ENCODE results near the gene SNED1.

The SNED1 gene

DNA sequence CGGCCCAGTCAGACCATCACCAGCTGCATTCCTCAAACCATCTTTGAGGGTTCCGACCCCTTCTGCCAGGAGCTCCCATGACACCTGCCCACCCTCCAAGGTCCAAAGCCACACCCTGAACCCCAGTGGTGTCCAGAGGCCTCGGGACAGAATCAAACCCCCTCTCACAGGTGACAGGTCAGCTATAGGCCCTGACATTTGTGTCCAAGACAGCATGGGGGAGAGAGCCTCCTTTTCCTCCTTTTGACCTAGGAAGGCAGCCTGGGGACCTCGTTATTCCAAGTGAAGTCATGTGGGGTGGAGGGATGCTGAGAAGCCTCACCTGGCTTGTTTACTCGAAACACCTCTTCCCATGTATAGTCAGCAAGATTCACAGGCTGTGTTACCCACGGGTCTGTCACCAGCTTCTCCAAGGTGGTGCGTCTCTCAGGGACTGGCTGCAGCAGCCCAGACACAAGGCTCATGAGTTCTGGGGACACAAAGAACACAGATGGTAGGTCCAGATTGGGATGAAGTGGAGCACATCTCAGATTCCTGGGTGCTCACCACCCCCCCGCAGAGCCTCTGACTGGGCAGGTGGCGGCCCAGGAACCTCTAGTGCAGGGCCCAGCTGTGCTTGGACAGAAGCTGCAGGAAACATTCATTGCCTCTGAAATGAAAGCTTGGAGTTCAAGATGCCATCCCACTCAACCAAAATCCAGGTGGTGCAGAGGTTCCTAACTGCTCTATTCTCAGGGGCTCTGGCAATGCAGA is 108.8 kb downstream of the SNED1 start:
- no peak for DNase-seq
- in situ Hi-C loops (cut with HindIII; ENCODE audit: low pct_ligation_motif_present, low pct_unique_long_range_greater_than_20kb, low sequenced_read_pairs): no loop called here

DNA sequence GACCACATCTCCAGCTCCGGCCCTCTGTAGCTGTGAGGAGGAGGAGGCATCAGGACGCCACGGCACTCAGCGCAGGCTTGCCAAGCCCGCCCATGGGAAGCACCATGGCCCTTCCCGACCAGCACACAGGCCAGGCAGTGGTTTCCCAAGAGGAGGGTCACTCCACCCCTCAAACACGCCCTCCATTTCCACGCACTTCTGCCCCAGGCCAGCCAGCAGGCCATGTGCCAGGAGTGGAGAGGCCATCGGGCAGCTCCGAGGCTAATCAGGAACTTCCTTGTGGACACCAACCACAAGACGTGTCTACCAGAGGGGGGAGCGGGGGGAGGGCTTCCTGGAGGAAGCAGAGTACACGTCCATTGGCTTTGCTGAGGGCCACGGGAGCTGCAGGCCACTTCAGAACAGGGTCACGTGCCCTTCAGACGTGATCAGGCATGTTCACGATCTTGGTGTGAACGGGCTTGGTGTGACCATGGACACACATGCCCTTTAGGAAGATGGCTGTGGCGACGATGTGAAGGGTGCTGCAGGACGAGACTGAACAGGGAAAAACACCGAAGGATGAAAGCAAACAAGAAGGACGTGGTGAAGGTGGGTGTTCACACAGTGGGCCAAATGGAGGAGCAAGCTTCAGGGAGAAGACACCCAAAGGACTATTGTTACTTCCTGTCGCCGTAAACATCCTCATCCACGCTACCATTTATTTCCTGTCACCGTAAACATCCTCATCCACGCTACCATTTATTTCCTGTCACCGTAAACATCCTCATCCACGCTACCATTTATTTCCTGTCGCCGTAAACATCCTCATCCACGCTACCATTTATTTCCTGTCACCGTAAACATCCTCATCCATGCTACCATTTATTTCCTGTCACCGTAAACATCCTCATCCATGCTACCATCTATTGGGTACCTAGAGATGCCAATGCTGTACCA is 110.1 kb downstream of the SNED1 start:
- in situ Hi-C loops (cut with HindIII; ENCODE audit: low pct_ligation_motif_present, low pct_unique_long_range_greater_than_20kb, low sequenced_read_pairs): no loop called here
- no peak for DNase-seq

DNA sequence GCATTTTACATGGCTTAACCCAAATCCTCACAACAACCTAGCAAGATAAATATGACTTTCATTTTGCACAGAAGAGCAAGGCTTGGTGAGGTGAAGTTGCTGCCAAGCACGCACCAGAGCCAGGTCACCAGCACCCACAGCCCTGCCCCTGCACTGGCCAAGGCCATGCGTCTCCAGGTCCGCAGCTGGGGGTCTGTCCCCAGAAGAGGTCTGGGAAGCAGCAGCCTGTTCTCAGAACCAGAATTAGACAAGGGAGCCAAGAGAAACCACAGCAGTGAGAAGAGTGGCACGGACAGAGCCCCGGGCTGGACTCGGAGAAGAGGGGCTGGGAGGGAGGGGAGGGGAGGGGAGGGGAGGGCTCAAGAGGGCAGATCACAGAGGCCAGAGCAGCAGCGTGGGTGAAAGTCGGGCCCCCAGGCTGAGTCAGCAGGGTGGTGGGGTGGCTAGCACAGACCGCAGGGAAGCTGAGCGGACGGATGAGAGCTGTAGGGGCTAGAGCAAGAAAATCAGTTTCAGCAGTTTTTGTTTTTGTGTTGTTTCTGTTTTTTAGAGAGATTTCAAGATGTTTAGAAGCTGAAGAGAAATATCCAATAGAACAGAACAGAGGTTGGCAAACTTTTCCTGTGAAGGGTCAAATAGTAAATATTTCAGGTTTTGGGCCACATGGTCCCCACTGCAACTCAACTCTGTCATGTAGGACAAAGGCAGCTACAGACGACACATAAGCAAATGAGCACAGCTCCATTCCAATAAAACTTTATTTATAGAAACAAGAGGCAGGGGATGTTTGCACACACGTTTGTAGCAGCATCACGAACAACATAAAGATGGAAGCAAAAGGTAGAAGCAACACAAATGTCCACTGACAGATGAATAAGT is 111.0 kb downstream of the SNED1 start:
- DNase-seq: no peak
- in situ Hi-C loops (cut with HindIII; ENCODE audit: low pct_ligation_motif_present, low pct_unique_long_range_greater_than_20kb, low sequenced_read_pairs): no loop called here

DNA sequence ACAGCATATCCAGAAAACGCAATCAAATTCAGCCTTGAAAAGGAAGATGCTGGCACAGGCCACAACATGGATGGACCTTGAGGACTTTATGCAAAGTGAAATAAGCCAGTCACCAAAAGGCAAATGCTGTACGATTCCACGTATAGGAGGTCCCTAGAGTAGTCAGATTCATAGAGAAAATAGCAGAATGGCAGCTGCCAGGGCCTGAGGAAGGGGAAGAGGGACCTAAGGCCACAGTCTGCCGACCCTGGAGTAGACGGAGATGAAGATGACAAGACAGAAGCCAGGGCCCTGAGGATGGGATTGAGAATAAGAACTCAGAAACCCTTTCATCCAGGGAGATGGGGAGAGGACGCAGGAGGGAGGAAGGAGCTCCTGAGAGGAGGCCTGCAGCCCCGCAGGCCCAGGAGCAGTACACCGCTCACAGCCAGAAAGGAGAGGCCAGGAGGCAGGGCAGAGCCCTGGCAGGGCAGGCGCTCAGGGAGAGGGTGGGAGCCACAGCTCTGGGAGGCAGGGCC is 111.7 kb downstream of the SNED1 start:
- DNase-seq: no peak
- in situ Hi-C loops (cut with HindIII; ENCODE audit: low pct_ligation_motif_present, low pct_unique_long_range_greater_than_20kb, low sequenced_read_pairs): no loop called here

DNA sequence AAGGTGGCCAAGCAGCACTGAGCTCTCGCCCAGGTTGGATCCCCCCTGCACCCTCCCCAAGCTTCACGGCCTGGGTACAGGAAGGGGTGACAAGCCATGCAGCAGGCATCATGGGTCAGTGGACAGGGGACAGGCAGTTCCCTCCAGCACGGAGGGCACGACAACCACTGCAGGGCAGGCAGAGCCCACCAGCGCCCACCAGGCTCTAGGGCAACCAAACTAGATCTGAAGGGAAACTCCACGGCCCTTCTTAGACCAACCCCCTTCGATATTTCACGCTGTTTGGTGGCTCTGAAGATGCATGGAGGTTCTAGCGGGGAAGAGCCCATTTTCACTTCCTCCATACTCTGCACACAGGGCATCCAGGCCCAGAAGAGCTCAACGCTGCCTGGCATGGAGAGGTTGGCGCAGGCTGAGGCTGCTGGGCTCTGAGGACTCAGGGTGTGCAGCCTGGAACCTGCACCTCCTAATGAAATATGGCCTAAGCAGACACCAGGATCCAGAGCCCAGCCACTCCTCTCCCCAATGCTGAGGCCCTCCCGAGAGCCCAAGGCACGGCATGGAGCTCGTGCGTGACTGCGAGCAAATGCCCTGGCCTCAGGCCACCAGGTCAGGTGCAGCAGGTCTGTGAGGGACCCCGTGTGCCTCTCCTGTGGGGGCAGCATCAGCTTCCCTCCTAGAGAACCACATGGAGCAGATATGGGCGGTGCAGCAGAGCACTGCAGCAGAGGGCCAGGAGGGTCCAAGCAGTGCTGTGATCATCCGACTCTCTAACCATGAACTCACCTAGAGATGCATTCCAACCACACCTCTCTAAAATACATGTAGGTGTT is 112.4 kb downstream of the SNED1 start:
- DNase-seq: no peak
- in situ Hi-C loops (cut with HindIII; ENCODE audit: low pct_ligation_motif_present, low pct_unique_long_range_greater_than_20kb, low sequenced_read_pairs): no loop called here

DNA sequence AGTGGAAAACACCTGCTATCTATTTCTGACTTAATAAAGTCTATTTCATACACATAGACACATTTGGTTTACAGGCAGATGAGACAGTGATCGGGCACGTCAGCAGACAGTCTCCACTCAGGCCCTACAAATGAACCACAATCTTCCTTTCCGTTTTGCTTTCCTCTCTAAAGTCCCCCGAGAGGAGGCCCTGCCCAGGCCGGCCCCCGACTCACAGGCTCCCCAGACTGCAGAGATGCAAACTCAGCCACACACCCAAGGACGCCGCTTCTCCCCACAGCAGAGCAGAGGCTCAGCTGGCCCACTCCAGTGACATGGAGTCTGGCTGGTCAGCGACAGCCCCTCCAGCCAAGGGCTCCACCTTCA is 113.0 kb downstream of the SNED1 start:
- no peak for DNase-seq
- in situ Hi-C loops (cut with HindIII; ENCODE audit: low pct_ligation_motif_present, low pct_unique_long_range_greater_than_20kb, low sequenced_read_pairs): no loop called here

GRCh38 chr2:241112046-241112445 is 113.6 kb downstream of the SNED1 start:
- in situ Hi-C loops (cut with HindIII; ENCODE audit: low pct_ligation_motif_present, low pct_unique_long_range_greater_than_20kb, low sequenced_read_pairs): no loop called here
- DNase-seq: no peak

- no peak for DNase-seq
- in situ Hi-C loops (cut with HindIII; ENCODE audit: low pct_ligation_motif_present, low pct_unique_long_range_greater_than_20kb, low sequenced_read_pairs): no loop called here
Observed at GRCh38 chr2:241112592-241112991, 114.2 kb downstream of the SNED1 start.

DNA sequence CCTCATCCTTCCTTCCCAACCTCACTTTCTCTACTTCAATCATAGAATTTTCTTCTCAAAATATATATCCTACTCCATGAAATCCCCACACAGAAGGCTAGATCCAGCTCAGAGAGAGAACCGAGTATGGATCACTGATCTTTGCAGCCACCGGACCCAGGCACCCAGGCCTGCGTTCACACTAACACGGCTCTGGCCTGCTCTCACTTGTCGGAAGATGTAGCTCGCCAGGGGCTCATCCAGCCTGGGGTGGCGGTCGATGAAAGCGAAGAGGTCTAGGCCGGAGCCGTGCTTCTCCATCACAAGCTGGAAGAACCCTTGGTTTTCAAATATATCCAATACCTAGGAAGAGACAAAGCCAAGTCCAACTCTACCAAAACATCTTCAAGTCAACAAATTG is 116.4 kb downstream of the SNED1 start:
- DNase-seq: no peak
- in situ Hi-C loops (cut with HindIII; ENCODE audit: low pct_ligation_motif_present, low pct_unique_long_range_greater_than_20kb, low sequenced_read_pairs): no loop called here

GRCh38 chr2:241115361-241115760 is 116.9 kb downstream of the SNED1 start:
- DNase-seq: no peak
- in situ Hi-C loops (cut with HindIII; ENCODE audit: low pct_ligation_motif_present, low pct_unique_long_range_greater_than_20kb, low sequenced_read_pairs): no loop called here

- DNase-seq: no peak
- in situ Hi-C loops (cut with HindIII; ENCODE audit: low pct_ligation_motif_present, low pct_unique_long_range_greater_than_20kb, low sequenced_read_pairs): no loop called here
Observed at GRCh38 chr2:241116606-241117560, 118.5 kb downstream of the SNED1 start.

GRCh38 chr2:241118737-241119505 is 120.5 kb downstream of the SNED1 start:
- in situ Hi-C loops (cut with HindIII; ENCODE audit: low pct_ligation_motif_present, low pct_unique_long_range_greater_than_20kb, low sequenced_read_pairs): no loop called here
- no peak for DNase-seq

DNA sequence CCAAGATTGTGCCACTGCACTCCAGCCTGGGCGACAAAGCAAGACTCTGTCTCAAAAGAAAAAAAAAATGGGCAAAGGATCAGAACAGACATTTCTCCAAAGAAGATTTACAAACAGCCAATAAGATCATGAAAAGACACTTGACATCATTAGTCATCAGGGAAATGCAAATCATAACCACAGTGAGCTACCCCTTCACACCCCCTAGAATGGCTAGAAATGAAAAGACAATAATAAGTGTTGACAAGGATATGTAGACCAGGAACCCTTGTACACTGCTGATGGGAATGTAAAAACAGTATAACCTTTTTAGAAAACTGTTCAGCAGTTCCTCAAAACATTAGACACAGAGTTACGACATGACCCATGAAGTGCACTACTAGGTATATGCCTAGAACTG is 122.0 kb downstream of the SNED1 start:
- in situ Hi-C loops (cut with HindIII; ENCODE audit: low pct_ligation_motif_present, low pct_unique_long_range_greater_than_20kb, low sequenced_read_pairs): no loop called here
- no peak for DNase-seq

DNA sequence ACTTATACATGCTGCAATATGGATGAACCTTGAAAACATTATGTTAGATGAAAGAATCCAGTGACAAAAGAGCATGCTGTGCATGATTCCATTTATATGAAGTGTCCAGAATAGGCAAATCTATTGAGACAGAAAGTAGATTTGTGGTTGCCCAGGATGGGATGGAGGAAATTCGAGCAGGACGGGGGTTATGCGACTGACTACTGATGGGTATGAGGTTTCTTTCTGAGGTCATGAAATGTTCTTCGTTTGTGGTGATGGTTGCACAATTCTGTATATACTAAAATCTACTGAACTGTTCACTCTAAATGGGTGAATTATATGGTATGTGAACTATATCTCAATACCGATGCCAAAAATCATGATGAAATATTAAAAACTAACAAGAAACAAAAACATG is 122.6 kb downstream of the SNED1 start:
- in situ Hi-C loops (cut with HindIII; ENCODE audit: low pct_ligation_motif_present, low pct_unique_long_range_greater_than_20kb, low sequenced_read_pairs): no loop called here
- DNase-seq: no peak

- DNase-seq: no peak
- in situ Hi-C loops (cut with HindIII; ENCODE audit: low pct_ligation_motif_present, low pct_unique_long_range_greater_than_20kb, low sequenced_read_pairs): no loop called here
Observed at GRCh38 chr2:241122376-241123002, 124.1 kb downstream of the SNED1 start.

Data from ACHN (cell line).